Spleen (tissue), 7 donors: ENCODE results near the gene SSBP4.

Source experiments
- CTCF ChIP-seq, 11 experiments: fragments of 200-600 bp in 7 of 11; fragments of 450-650 bp in 4 of 11; sonication (generic) in 4 of 11; IDR thresholded peaks in 8 of 11; conservative IDR thresholded peaks in 3 of 11; 1 replicate in 7 of 11; 2 replicates in 4 of 11; pipeline versions ENCODE4 v1.4.0 to v1.8.0; 2016 to 2021; ENCODE audit warnings: antibody characterized with exemption in 11 of 11, inconsistent platforms in 4 of 11, mild to moderate bottlenecking in 1 of 11
- POLR2A ChIP-seq, 3 donors: fragments of 450-650 bp; IDR thresholded peaks; one replicate each; pipeline ENCODE4 v1.5.1; 2017; ENCODE audit warnings: antibody characterized with exemption in 3 of 3, mild to moderate bottlenecking in 1 of 3
- donor health status: DM: no; HTN: no; CAD: no; lungs with moderate emphysema.
- donor health status: DM: no; HTN: no; CAD: no.
- donor health status: DM: no; HTN: no; CAD: no.

GRCh38 chr19:18433735-18434398, 14.7 kb downstream of the SSBP4 start:
- TF ChIP-seq CTCF (IDR thresholded peaks at IDR 0.05 in 8 of 11, conservative IDR thresholded peaks at IDR 0.05 in 3 of 11) (no peak), POLR2A (IDR thresholded peaks at IDR 0.05) (no peak)
